SH-SY5Y (cell line): Measurements from ENCODE around the gene IL10RB.

Experiments
- GATA2 ChIP-seq: IDR thresholded peaks from 2 replicates; pipeline ENCODE4 v1.6.1; 2011; ENCODE audit warnings: mild to moderate bottlenecking, low read depth, low read length
- GATA3 ChIP-seq: IDR thresholded peaks from 2 replicates; pipeline ENCODE4 v1.6.1; 2011; ENCODE audit warnings: low read depth, mild to moderate bottlenecking, low read length, moderate library complexity

- no peak for TF ChIP-seq GATA3
- TF ChIP-seq GATA2: no peak
These were observed 73.0 kb downstream of the IL10RB start for GRCh38 chr21:33339135-33339534.
